A673 (cell line): ENCODE results near the gene STOML1.
"Not testable (repeated sequence)": the region's sequence is repeated elsewhere in the genome, so short reads cannot be mapped to it uniquely, and the experiment has no call there.

Experiments used
- CTCF ChIP-seq: fragments of 300-800, 200-600 bp; sonication (generic); conservative IDR thresholded peaks from 2 replicates; pipeline ENCODE4 v1.5.1; 2017; ENCODE audit warnings: low read depth, mild to moderate bottlenecking, antibody characterized with exemption, low read length, moderate library complexity, mixed read lengths
- EZH2 ChIP-seq: fragments of 200-600 bp; sonication (generic); IDR thresholded peaks from 2 replicates; pipeline ENCODE4 v1.6.1; 2017; ENCODE audit warnings: borderline replicate concordance, low read depth, mild to moderate bottlenecking, mixed read lengths, antibody characterized with exemption, low read length; ENCODE audit not compliant: poor library complexity, severe bottlenecking

DNA sequence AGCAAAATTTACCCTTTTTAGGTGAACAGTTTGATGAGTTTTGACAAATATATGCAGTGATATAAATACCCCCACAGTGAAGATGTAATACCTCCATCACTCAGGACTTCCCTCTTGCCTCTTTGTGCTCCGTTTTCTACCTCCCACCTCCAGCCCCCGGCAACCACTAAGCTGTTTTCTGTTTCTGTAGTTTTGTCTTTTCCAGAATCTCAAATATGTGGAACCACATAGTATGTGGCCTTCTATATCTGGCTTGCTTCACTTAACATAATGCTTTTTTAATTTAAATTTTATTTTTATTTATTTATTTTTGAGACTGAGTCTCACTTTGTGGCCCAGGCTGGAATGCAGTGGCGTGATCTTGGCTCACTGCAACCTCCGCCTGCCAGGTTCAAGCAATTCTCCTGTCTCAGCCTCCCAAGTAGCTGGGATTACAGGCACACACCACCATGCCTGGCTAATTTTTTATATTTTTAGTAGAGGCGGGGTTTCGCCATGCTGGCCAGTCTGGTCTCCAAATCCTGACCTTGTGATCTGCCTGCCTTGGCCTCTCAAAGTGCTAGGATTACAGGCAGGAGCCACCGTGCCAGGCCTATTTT lies 31.5 kb downstream of the STOML1 start:
- TF ChIP-seq CTCF, EZH2: not testable (repeated sequence)
